ENCODE results near the gene TRIM63. TPM values are rescaled to one million over a fixed set of nuclear protein-coding genes. Genes with fewer than 3 reads are reported as not detected.
A peak's percentile ranks its signal among the peaks of the same experiment; 100 is the strongest.

The TRIM63 gene
- total and polyA plus RNA-seq, 9 of the 15 experiments (the other 6 are each of a cell fraction or from before 2014, with no cell fraction given), result 0.08 to 0.57 (median 0.36) TPM

GRCh38 chr1:26035203-26035958, 32.0 kb downstream of the TRIM63 start:
- Histone ChIP-seq H3K9me1 (ENCODE audit: control insufficient read depth, insufficient read depth, low read length) (no peaks in the 10 kb centered on the region), H3K9ac (ENCODE audit: insufficient read depth in 1 of 2, low read depth in 2 of 2, low read length in 2 of 2) (peak overlapping the region; percentile 93 to 96), H3K79me2 (ENCODE audit: control insufficient read depth, insufficient read depth, low read length) (peaks cover 8% of the 10 kb centered on the region; the same call in 2 of the 3 replicates), H3K36me3 (ENCODE audit: control insufficient read depth, insufficient read depth, low read length) (no peaks in the 10 kb centered on the region), H3K4me1 (replicated peaks in 1 of 2; ENCODE audit: control insufficient read depth in 2 of 2, insufficient read depth in 2 of 2, low read length in 2 of 2) (peaks cover 26 to 59% of the 10 kb centered on the region in 2 experiments), H3K27me3 (ENCODE audit: control insufficient read depth in 2 of 2, insufficient read depth in 2 of 2, low read length in 2 of 2) (no peaks in the 10 kb centered on the region), H3K9me3 (replicated peaks; ENCODE audit: control insufficient read depth, insufficient read depth, low read depth, low read length) (no peaks in the 10 kb centered on the region), H3K4me2 (ENCODE audit: insufficient read depth, low read length) (peak overlapping the region; percentile 99), H3K27ac (ENCODE audit: extremely low read depth, low read depth, low read length) (peak overlapping the region; percentile 87), H4K20me1 (replicated peaks; ENCODE audit: control insufficient read depth, insufficient read depth, low read length) (no peaks in the 10 kb centered on the region), H3K4me3 (peak overlapping the region; percentile 77), H2AFZ (ENCODE audit: low read depth, low read length) (peak overlapping the region; percentile 98)
- DNase-seq (ENCODE audit: extremely low read depth in 1 of 4, low spot score in 3 of 4) (peak; percentile 98 to 100 (median 99)), FAIRE-seq (peak; percentile 90), ATAC-seq (peak; percentile 96)
- TSS peak; percentile 79 for BruUV-seq (replicated peaks)
- under 1% methylated on average over 58 of the region's 60 CpGs for WGBS (ENCODE audit: insufficient coverage, low coverage, missing lambda C conversion rate)
- POLR2A ChIA-PET, result interaction anchor here (0.6 to 3.1 kb wide), 21 partner anchors 9 to 286 kb away, joined by 3 to 23 read pairs (median 4); partner anchors contain the start of genes CEP85, PDIK1L and SLC30A2
- in situ Hi-C loops (cut with MboI), result no loop called here
- CTCF ChIA-PET (ENCODE audit: low intra/inter-chr PET ratio), result interaction anchor here (0.6 to 3.9 kb wide), 8 partner anchors 70 to 165 kb away, joined by 3 to 65 read pairs (median 4); no protein-coding TSS in a partner anchor
- intact Hi-C loops (cut with micrococcal nuclease), result no loop called here
- TF ChIP-seq ZSCAN32 (CRISPR knock-in tag; IDR thresholded peaks at IDR 0.05), result no peak
- peak; percentile 97 for TF ChIP-seq POLR2A (conservative IDR thresholded peaks at IDR 0.05)
- TF ChIP-seq, protein P1, sequence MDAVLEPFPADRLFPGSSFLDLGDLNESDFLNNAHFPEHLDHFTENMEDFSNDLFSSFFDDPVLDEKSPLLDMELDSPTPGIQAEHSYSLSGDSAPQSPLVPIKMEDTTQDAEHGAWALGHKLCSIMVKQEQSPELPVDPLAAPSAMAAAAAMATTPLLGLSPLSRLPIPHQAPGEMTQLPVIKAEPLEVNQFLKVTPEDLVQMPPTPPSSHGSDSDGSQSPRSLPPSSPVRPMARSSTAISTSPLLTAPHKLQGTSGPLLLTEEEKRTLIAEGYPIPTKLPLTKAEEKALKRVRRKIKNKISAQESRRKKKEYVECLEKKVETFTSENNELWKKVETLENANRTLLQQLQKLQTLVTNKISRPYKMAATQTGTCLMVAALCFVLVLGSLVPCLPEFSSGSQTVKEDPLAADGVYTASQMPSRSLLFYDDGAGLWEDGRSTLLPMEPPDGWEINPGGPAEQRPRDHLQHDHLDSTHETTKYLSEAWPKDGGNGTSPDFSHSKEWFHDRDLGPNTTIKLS (IDR thresholded peaks at IDR 0.05; ENCODE audit: borderline replicate concordance, low read depth), result no peak; the same call in 1 of the 2 replicates
- TF ChIP-seq HNRNPLL (IDR thresholded peaks at IDR 0.05; ENCODE audit: low read depth, low read length, poor library complexity, severe bottlenecking), result peak; percentile 24
- peak; percentile 86 for TF ChIP-seq RBFOX2 (IDR thresholded peaks at IDR 0.05; ENCODE audit: low read depth, low read length)
- TF ChIP-seq GATAD2A (IDR thresholded peaks at IDR 0.05), result 0 out of 2 replicates have a peak, but pooled peaks have one; percentile 31
- peak; percentile 97 for TF ChIP-seq MGA (IDR thresholded peaks at IDR 0.05)
